Upper lobe of right lung (tissue), 1 donor: ENCODE data around the gene PIGN. TPM values are rescaled to one million over a fixed set of nuclear protein-coding genes. Genes with fewer than 3 reads are reported as not detected.
"Not testable (repeated sequence)": the region's sequence is repeated elsewhere in the genome, so short reads cannot be mapped to it uniquely, and the experiment has no call there.

ENCODE experiments used
- ATAC-seq: fragments of 200-7000 bp; cut with Tn5 transposase; one replicate; pipeline ENCODE4 v1.9.1; 2020; ENCODE audit warnings: mild to moderate bottlenecking, moderate library complexity
- DNase-seq: peaks from one replicate; pipeline ENCODE4 v3.0.0-alpha.2; 2020
- H3K27ac ChIP-seq: fragments of 200-600 bp; one replicate; pipeline ENCODE4 v1.8.0; 2022
- H3K27me3 ChIP-seq: fragments of 200-600 bp; one replicate; pipeline ENCODE4 v1.8.0; 2022; ENCODE audit warnings: mild to moderate bottlenecking
- H3K36me3 ChIP-seq: fragments of 200-600 bp; one replicate; pipeline ENCODE4 v1.8.0; 2022
- H3K4me1 ChIP-seq: fragments of 200-600 bp; one replicate; pipeline ENCODE4 v1.8.0; 2022
- H3K4me3 ChIP-seq: fragments of 200-600 bp; one replicate; pipeline ENCODE4 v1.8.0; 2022; ENCODE audit warnings: mild to moderate bottlenecking
- H3K9me3 ChIP-seq: fragments of 200-600 bp; one replicate; pipeline ENCODE4 v1.8.0; 2022
- intact Hi-C: fragments of 100-400 bp; cut with DNase I; formaldehyde crosslinking; loops from one replicate; pipeline ENCODE4 v1.11.0; 2022
- total RNA-seq: library from RNA; stranded (reverse); fragmentation: NEBNext Ultra II Directional; extraction: Animal tissue kit (Norgen Biotek cat#: 25700); gene quantifications from one replicate; pipeline ENCODE4 v1.2.1, GENCODE V29; 2021
- TF ChIP-seq, protein P1 (sequence below): fragments of 200-600 bp; IDR thresholded peaks from one replicate; pipeline ENCODE4 v1.8.0; 2022; ENCODE audit warnings: antibody characterized with exemption
- donor health status: DM: no; HTN: yes; CAD: no; lungs with severe emphysema.

The PIGN gene
- total RNA-seq, 1 donor from 2014 or later, result 25.2 TPM

DNA sequence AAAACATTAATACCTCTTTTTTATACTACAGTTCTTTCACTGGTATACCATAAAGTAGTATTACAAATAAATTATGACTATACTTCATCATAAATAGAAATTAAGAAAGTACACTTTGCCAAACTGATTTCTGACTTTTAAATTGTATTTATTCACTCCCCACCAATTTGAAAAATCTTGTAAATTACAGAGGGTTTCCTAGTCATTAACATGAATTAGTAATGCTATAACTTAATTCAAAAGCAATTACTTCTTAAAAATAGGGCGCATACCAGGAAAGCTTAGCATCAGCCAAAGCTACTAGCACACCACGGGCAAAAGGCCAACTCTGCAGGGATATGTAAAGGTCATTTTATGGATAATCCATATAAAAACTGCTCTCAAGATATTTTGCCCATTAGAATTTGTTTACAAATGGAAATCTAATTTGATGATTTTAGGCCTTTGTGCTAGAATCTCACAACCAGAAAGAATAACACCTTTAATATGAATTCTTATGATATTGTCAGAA lies 142.3 kb downstream of the PIGN start:
- peaks cover 4% of the 10 kb centered on the region for H3K36me3 ChIP-seq

DNA sequence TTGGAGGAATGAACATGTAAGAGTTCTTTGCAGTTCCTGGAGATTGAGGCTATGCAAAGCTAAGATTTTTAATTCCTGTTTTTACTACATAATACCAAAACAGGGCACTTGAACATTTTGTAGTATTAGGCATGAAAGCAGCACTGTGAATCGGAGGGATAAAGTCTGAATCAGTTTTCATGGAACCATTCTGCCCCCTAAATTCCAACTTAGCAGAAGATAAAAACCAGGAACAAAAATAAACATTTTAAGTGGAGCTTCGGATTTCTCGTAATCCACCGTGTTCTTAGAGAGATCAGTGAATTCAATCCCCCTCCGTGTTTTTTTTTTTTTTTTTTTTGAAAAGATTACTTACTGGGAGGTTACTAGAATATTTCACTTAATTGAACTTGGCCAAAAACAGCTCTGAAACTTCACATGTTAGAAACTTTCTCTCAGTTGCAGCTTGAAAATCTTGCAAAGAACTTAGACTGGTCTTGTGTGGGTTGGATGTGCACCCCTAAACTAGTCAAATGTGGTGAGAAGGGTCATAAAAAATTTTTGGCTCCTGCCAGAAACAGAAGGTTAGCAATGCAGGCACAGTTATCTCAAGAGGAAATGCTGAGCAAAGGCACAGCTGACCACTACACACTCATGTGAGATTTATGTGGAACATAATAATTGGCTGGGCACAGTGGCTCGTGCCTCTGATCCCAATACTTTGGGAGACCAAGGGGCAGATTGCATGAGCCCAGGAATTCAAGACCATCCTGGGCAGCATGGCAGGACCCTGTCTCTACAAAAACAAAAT lies 148.7 kb downstream of the PIGN start:
- intact Hi-C loops, result no loop called here
- no peak overlapping the region for H3K4me3 ChIP-seq

More for the DNA sequence above, 142.3 kb downstream of the PIGN start:
- no peaks in the 10 kb centered on the region for H3K27me3 ChIP-seq
- ATAC-seq (no peak), DNase-seq (no peak)
- TF ChIP-seq, protein P1, sequence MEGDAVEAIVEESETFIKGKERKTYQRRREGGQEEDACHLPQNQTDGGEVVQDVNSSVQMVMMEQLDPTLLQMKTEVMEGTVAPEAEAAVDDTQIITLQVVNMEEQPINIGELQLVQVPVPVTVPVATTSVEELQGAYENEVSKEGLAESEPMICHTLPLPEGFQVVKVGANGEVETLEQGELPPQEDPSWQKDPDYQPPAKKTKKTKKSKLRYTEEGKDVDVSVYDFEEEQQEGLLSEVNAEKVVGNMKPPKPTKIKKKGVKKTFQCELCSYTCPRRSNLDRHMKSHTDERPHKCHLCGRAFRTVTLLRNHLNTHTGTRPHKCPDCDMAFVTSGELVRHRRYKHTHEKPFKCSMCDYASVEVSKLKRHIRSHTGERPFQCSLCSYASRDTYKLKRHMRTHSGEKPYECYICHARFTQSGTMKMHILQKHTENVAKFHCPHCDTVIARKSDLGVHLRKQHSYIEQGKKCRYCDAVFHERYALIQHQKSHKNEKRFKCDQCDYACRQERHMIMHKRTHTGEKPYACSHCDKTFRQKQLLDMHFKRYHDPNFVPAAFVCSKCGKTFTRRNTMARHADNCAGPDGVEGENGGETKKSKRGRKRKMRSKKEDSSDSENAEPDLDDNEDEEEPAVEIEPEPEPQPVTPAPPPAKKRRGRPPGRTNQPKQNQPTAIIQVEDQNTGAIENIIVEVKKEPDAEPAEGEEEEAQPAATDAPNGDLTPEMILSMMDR, result no peak
- intact Hi-C loops, result no loop called here
- H3K27ac ChIP-seq, result no peak overlapping the region
- H3K4me3 ChIP-seq, result no peak overlapping the region
- no peaks in the 10 kb centered on the region for H3K9me3 ChIP-seq
- no peaks in the 10 kb centered on the region for H3K4me1 ChIP-seq

DNA sequence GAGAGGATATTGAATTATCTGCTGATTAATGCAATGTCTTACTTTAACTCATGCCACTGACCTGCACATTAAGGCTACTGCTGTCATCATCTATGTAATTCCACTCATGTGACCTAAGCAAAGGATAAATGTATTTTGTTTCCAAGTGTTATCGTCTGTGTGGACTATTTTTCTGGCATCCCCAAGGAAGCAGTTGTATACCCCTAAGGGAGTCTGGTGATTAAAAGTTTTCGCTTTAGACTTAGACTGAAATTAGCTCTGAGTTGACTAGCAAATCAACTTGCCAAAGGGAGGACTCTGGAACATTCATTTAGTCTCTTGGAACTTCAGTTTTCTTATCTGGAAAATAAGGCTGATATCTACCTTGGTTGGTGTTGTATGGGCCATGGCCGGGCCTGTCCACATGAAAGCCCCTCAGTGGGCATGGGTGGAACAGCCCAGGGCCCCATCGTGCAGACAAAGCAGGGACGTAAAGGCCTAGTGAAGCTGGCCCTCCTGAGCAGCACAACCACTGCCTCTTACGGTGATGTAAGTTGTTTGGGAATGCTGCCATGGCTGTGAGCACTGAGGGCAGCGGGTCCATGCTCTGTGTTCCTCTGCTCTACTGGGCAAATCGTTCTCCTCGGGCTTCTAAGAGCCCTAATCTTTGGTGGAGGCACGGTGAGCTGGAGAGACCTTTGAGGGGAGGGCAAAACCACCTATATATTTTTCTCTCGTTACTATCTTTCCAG lies 149.7 kb downstream of the PIGN start:
- no peak overlapping the region for H3K4me3 ChIP-seq
- H3K27ac ChIP-seq, result no peak overlapping the region
- no peaks in the 10 kb centered on the region for H3K9me3 ChIP-seq
- intact Hi-C loops, result no loop called here
- H3K27me3 ChIP-seq, result no peaks in the 10 kb centered on the region
- TF ChIP-seq, protein P1, result no peak
- DNase-seq (no peak), ATAC-seq (no peak)
- no peaks in the 10 kb centered on the region for H3K36me3 ChIP-seq
- no peaks in the 10 kb centered on the region for H3K4me1 ChIP-seq

More for the DNA sequence above, 148.7 kb downstream of the PIGN start:
- TF ChIP-seq, protein P1, result no peak
- no peaks in the 10 kb centered on the region for H3K4me1 ChIP-seq
- DNase-seq, result no peak
- no peak overlapping the region for H3K27ac ChIP-seq
- H3K27me3 ChIP-seq, result no peaks in the 10 kb centered on the region
- H3K36me3 ChIP-seq, result no peaks in the 10 kb centered on the region
- ATAC-seq, result no peak
- H3K9me3 ChIP-seq, result no peaks in the 10 kb centered on the region

DNA sequence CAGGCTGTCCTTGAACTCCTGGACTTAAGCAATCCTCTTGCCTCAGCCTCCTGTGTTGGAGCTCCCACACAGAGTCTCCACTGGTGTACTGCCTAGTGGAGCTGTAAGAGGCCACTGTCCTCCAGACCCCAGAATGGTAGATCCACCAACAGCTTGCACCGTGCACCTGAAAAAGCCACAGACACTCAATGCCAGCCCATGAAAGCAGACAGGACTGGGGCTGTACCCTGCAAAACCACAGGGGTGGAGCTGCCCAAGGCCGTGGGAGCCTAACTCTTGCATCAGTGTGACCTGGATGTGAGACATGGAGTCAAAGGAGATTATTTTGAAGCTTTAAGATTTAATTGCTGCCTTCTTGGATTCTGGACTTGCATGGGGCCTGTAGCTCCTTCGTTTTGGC lies 152.6 kb downstream of the PIGN start:
- DNase-seq, H3K9me3 ChIP-seq, H3K27me3 ChIP-seq, H3K4me1 ChIP-seq, ATAC-seq, H3K36me3 ChIP-seq, intact Hi-C loops, H3K27ac ChIP-seq, H3K4me3 ChIP-seq: not testable (repeated sequence)

DNA sequence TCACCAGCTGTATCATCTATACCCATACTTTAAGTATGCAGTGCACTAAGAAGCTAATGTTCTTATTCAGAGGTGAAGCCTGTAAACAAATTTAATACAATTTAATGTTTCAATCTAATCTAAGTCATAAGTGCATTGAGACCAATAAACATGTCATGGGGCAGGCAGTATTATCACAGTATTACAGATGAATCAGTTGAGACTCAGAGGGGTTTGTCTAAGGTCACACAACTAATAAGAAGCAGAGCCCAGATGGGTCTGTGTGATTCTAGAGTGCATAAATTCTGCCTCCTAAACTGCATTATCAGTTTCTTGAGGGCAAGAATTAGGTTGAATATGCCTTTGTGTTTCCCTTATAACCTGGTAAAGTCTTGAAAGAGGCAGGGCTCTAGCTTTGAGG lies 153.1 kb downstream of the PIGN start:
- Histone ChIP-seq H3K36me3 (no peaks in the 10 kb centered on the region), H3K4me1 (no peaks in the 10 kb centered on the region), H3K27ac (no peak overlapping the region), H3K4me3 (no peak overlapping the region), H3K27me3 (no peaks in the 10 kb centered on the region), H3K9me3 (no peaks in the 10 kb centered on the region)
- DNase-seq (no peak), ATAC-seq (no peak)
- TF ChIP-seq, protein P1, result no peak
- intact Hi-C loops, result no loop called here

DNA sequence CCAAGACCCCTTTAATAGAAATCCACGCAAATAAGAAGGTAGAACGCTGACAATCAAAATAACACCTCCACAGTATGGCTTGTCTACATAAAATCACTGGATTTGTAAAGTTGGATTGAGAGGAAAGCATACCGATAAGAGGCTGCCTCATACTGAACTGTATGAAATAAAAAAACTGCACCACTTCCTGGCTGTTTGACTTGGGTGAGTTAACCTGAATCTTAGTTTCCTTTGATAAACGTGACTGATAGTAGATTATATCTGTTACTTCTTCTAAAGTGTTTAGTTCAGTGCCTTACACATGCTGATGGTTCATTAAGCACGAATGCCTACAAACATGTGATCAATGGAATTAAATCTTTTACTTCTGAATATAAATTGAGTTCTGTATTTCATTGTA lies 153.6 kb downstream of the PIGN start:
- no peaks in the 10 kb centered on the region for H3K9me3 ChIP-seq
- H3K36me3 ChIP-seq, result no peaks in the 10 kb centered on the region
- no peak for ATAC-seq
- H3K4me1 ChIP-seq, result no peaks in the 10 kb centered on the region
- H3K4me3 ChIP-seq, result no peak overlapping the region
- H3K27me3 ChIP-seq, result no peaks in the 10 kb centered on the region
- intact Hi-C loops, result no loop called here
- H3K27ac ChIP-seq, result no peak overlapping the region
- DNase-seq, result no peak
- TF ChIP-seq, protein P1, result no peak
